Fibroblast of lung (primary cell): Measurements from ENCODE around the gene FAM161A. TPM values are rescaled to one million over a fixed set of nuclear protein-coding genes. Genes with fewer than 3 reads are reported as not detected.
"Not testable (repeated sequence)": the region's sequence is repeated elsewhere in the genome, so short reads cannot be mapped to it uniquely, and the experiment has no call there.

Experiments used
- DNase-seq, 2 donors: peaks; one replicate each; pipeline versions ENCODE4 v3.0.0 to v3.0.0-alpha.2; 2010; ENCODE audit warnings: low read depth in 2 of 2
- H2AFZ ChIP-seq: 2 replicates; pipeline ENCODE4 v1.5.1; 2012; ENCODE audit warnings: low read length, control low read depth, inconsistent platforms
- H3K27ac ChIP-seq: 2 replicates; pipeline ENCODE4 v1.5.1; 2011; ENCODE audit warnings: low read length, control low read depth; ENCODE audit not compliant: insufficient read depth
- H3K27me3 ChIP-seq: 2 replicates; pipeline ENCODE4 v1.5.1; 2011; ENCODE audit warnings: mild to moderate bottlenecking, low read length; ENCODE audit not compliant: control insufficient read depth, insufficient read depth
- H3K36me3 ChIP-seq: 2 replicates; pipeline ENCODE4 v1.5.1; 2011; ENCODE audit warnings: low read length; ENCODE audit not compliant: control insufficient read depth, insufficient read depth
- H3K4me1 ChIP-seq: 2 replicates; pipeline ENCODE4 v1.5.1; 2011; ENCODE audit warnings: low read length; ENCODE audit not compliant: control insufficient read depth, insufficient read depth; ENCODE audit errors: extremely low read depth
- H3K4me2 ChIP-seq: 2 replicates; pipeline ENCODE4 v1.5.1; 2011; ENCODE audit warnings: low read length, control low read depth; ENCODE audit not compliant: insufficient read depth; ENCODE audit errors: extremely low read depth
- H3K4me3 ChIP-seq, 4 experiments: fragments of 200-600 bp in 1 of 4; sonication (generic) in 1 of 4; replicated peaks in 1 of 4; 2 replicates each; pipeline ENCODE4 v1.5.1; 2011 to 2016; ENCODE audit warnings: low read length in 4 of 4, low read depth in 3 of 4, mild to moderate bottlenecking in 3 of 4, control low read depth in 2 of 4, inconsistent platforms in 1 of 4, mixed read lengths in 1 of 4; ENCODE audit not compliant: insufficient read depth in 1 of 4; ENCODE audit errors: control extremely low read depth in 1 of 4
- H3K79me2 ChIP-seq: 2 replicates; pipeline ENCODE4 v1.5.1; 2012; ENCODE audit warnings: mild to moderate bottlenecking, low read length, inconsistent platforms; ENCODE audit not compliant: control insufficient read depth, insufficient read depth
- H3K9ac ChIP-seq: 2 replicates; pipeline ENCODE4 v1.5.1; 2011; ENCODE audit warnings: mild to moderate bottlenecking, low read length, control low read depth; ENCODE audit not compliant: insufficient read depth
- H3K9me3 ChIP-seq: 2 replicates; pipeline ENCODE4 v1.5.1; 2012; ENCODE audit warnings: low read depth, low read length; ENCODE audit not compliant: control insufficient read depth, insufficient read depth
- H4K20me1 ChIP-seq: 2 replicates; pipeline ENCODE4 v1.5.1; 2011; ENCODE audit warnings: low read length; ENCODE audit not compliant: control insufficient read depth, insufficient read depth; ENCODE audit errors: extremely low read depth
- CTCF ChIP-seq, 2 donors: IDR thresholded peaks in 1 of 2; conservative IDR thresholded peaks in 1 of 2; 1 replicate in 1 of 2; 2 replicates in 1 of 2; pipeline ENCODE4 v1.5.1; 2011 to 2012; ENCODE audit warnings: low read length in 2 of 2, control low read depth in 1 of 2, inconsistent platforms in 1 of 2, low read depth in 1 of 2, mild to moderate bottlenecking in 1 of 2
- EZH2 ChIP-seq: IDR thresholded peaks from 2 replicates; pipeline ENCODE4 v1.5.1; 2012; ENCODE audit warnings: low read length, control low read depth, mild to moderate bottlenecking; ENCODE audit errors: missing control alignments
- polyA plus RNA-seq, 2 donors: library from polyadenylated mRNA; depleted of rRNA in 1 of 2; stranded (reverse) in 1 of 2; unstranded in 1 of 2; fragments of >200 nt; gene quantifications; 2 replicates each; pipeline ENCODE4 v1.2.1, GENCODE V29; 2011 to 2012; ENCODE audit warnings: missing spikeins in 1 of 2
- total RNA-seq: library from RNA; depleted of rRNA; stranded (reverse); fragments of >200 nt; gene quantifications from 2 replicates; pipeline ENCODE4 v1.2.1, GENCODE V29; 2014

FAM161A gene
- total and polyA plus RNA-seq, 2 donors (not counting 1 experiment from before 2014, with no cell fraction given), result 0.84 to 3.1 TPM

DNA sequence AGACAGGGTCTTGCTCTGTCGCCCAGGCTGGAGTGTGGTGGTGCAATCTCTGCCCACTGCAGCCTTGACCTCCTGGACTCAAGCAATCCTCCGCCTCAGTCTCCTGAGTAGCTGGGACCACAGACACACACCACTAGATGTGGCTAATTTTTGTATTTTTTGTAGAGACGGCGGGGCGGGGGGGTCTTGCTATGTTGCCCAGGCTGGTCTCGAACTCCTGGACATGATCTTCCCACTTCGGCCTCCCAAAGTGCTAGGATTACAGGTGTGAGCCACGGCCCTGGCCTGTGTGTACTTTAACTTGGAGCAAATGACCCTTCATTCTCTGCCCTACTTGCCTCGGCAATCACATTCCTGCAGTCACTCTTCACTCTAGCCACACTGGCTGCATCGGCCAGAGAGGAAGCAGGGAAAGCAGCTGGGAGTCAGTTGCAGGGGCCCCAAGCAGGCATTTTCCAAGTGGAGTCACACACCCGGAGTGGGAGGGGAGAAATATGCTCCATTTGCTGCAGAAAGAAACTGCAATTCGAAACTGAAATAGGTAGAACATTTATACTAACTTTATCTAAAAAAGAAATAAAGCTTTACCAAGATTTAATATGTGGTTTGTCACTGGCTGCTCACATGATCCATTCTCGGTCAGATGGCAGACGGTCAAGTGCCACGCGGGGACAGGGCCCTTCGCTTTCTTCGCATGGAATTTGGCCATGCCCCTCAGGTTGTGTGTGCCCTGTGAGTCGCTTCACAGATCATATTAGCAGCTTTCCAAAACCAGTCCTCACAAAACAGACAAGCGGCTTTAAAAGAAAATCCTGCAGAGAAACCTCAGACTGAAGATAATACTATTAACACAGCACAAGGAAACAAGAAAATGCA, 37.1 kb downstream of the FAM161A start:
- Histone ChIP-seq H3K27me3 (peaks cover 10% of the 10 kb centered on the region), H3K9me3 (no peaks in the 10 kb centered on the region), H3K4me1 (no peaks in the 10 kb centered on the region), H4K20me1 (no peaks in the 10 kb centered on the region), H3K4me3 (no peak overlapping the region), H3K36me3 (no peaks in the 10 kb centered on the region), H3K4me2 (no peak overlapping the region), H3K79me2 (no peaks in the 10 kb centered on the region), H3K27ac (no peak overlapping the region), H3K9ac (no peak overlapping the region), H2AFZ (no peak overlapping the region)
- no peak for DNase-seq
- TF ChIP-seq EZH2, result no peak
- no peak for TF ChIP-seq CTCF (conservative IDR thresholded peaks at IDR 0.05 in 1 of 2, IDR thresholded peaks at IDR 0.05 in 1 of 2; ENCODE audit: low read depth in 1 of 2, low read length in 2 of 2)

- H3K4me1 ChIP-seq, result no peaks in the 10 kb centered on the region
- no peak overlapping the region for H3K4me3 ChIP-seq
- TF ChIP-seq EZH2 (no peak), CTCF (conservative IDR thresholded peaks at IDR 0.05 in 1 of 2, IDR thresholded peaks at IDR 0.05 in 1 of 2; ENCODE audit: low read depth in 1 of 2, low read length in 2 of 2) (no peak)
- no peak for DNase-seq
- no peaks in the 10 kb centered on the region for H4K20me1 ChIP-seq
- H3K36me3 ChIP-seq, result no peaks in the 10 kb centered on the region
- no peaks in the 10 kb centered on the region for H3K79me2 ChIP-seq
- peaks cover 10% of the 10 kb centered on the region for H3K27me3 ChIP-seq
- H3K27ac ChIP-seq, result no peak overlapping the region
- H3K9ac ChIP-seq, result no peak overlapping the region
- no peaks in the 10 kb centered on the region for H3K9me3 ChIP-seq
- H2AFZ ChIP-seq, result no peak overlapping the region
- no peak overlapping the region for H3K4me2 ChIP-seq
Measured at GRCh38 chr2:61814539-61815160, 39.2 kb downstream of the FAM161A start.

DNA sequence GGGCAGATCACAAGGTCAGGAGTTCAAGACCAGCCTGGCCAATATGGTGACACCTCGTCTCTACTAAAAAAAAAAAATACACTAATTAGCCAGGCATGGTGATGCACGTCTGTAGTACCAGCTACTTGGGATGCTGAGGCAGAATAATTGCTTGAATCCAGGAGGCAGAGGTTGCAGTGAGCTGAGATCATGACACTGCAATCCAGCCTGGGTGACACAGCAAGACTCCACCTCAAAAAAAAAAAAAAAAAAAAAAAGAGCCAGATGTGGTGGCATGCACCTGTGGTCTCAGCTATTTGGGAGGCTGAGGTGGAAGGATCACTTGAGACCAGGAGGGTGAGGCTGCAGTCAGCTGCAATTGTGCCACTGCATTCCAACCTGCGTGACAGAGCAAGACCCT, 40.5 kb downstream of the FAM161A start:
- H2AFZ ChIP-seq, H3K27ac ChIP-seq, H3K9me3 ChIP-seq, H3K4me3 ChIP-seq, H3K36me3 ChIP-seq, DNase-seq, H3K4me1 ChIP-seq, H4K20me1 ChIP-seq, H3K9ac ChIP-seq, H3K4me2 ChIP-seq, H3K79me2 ChIP-seq: not testable (repeated sequence)
- H3K27me3 ChIP-seq, result peaks cover 10% of the 10 kb centered on the region
